WTC11 (cell line): ENCODE results near the gene NDOR1. TPM values are rescaled to one million over a fixed set of nuclear protein-coding genes. Genes with fewer than 3 reads are reported as not detected.

Source experiments
- ARID4B ChIP-seq: sonication (generic); formaldehyde crosslinking; IDR thresholded peaks from 2 replicates; pipeline ENCODE4 v1.8.0; 2023; ENCODE audit warnings: missing genetic modification reagents, mild to moderate bottlenecking, borderline replicate concordance
- ELF4 ChIP-seq: sonication (generic); formaldehyde crosslinking; IDR thresholded peaks from 2 replicates; pipeline ENCODE4 v1.8.1; 2022; ENCODE audit warnings: low read depth, mild to moderate bottlenecking, moderate library complexity, missing genetic modification reagents
- ETV6 ChIP-seq: sonication (generic); formaldehyde crosslinking; IDR thresholded peaks from 2 replicates; pipeline ENCODE4 v1.8.1; 2022; ENCODE audit warnings: mild to moderate bottlenecking, missing genetic modification reagents
- IRF1 ChIP-seq: sonication (generic); formaldehyde crosslinking; IDR thresholded peaks from 2 replicates; pipeline ENCODE4 v1.8.0; 2023; ENCODE audit warnings: missing genetic modification reagents
- MXD4 ChIP-seq: fragments of 250-450 bp; sonication (Bioruptor Pico); IDR thresholded peaks from 2 replicates; pipeline ENCODE4 v1.8.0; 2021; ENCODE audit warnings: mild to moderate bottlenecking, moderate library complexity, borderline replicate concordance
- NFATC4 ChIP-seq: fragments of 250-450 bp; sonication (Bioruptor Pico); IDR thresholded peaks from 2 replicates; pipeline ENCODE4 v1.9.0; 2021; ENCODE audit warnings: mild to moderate bottlenecking
- PRRX2 ChIP-seq: fragments of 250-450 bp; sonication (Bioruptor Pico); IDR thresholded peaks from 2 replicates; pipeline ENCODE4 v1.8.0; 2021; ENCODE audit warnings: mild to moderate bottlenecking
- RELA ChIP-seq: sonication (generic); formaldehyde crosslinking; IDR thresholded peaks from 2 replicates; pipeline ENCODE4 v1.8.1; 2022; ENCODE audit warnings: missing genetic modification reagents, mild to moderate bottlenecking, borderline replicate concordance
- SP1 ChIP-seq: sonication (generic); formaldehyde crosslinking; conservative IDR thresholded peaks from 2 replicates; pipeline ENCODE4 v1.8.1; 2022; ENCODE audit warnings: missing genetic modification reagents
- TCF7 ChIP-seq: sonication (generic); formaldehyde crosslinking; IDR thresholded peaks from 2 replicates; pipeline ENCODE4 v1.8.0; 2022; ENCODE audit warnings: mild to moderate bottlenecking, low read depth, missing genetic modification reagents, moderate library complexity
- ZBTB43 ChIP-seq: sonication (generic); formaldehyde crosslinking; IDR thresholded peaks from 2 replicates; pipeline ENCODE4 v1.8.1; 2023; ENCODE audit warnings: mild to moderate bottlenecking, missing genetic modification reagents
- ZNF138 ChIP-seq: sonication (generic); formaldehyde crosslinking; conservative IDR thresholded peaks from 2 replicates; pipeline ENCODE4 v1.8.1; 2022; ENCODE audit warnings: mild to moderate bottlenecking, moderate library complexity, missing genetic modification reagents
- ZNF416 ChIP-seq: fragments of 250-450 bp; sonication (Bioruptor Pico); IDR thresholded peaks from 2 replicates; pipeline ENCODE4 v1.9.0; 2021; ENCODE audit warnings: mild to moderate bottlenecking, inconsistent platforms
- ZNF425 ChIP-seq: fragments of 250-450 bp; sonication (Bioruptor Pico); conservative IDR thresholded peaks from 2 replicates; pipeline ENCODE4 v1.9.0; 2021; ENCODE audit warnings: mild to moderate bottlenecking
- ZNF671 ChIP-seq: fragments of 250-450 bp; sonication (Bioruptor Pico); IDR thresholded peaks from 2 replicates; pipeline ENCODE4 v1.8.0; 2021; ENCODE audit warnings: mild to moderate bottlenecking
- total RNA-seq: library from RNA; stranded (reverse); gene quantifications from 3 replicates; pipeline ENCODE4 v1.2.3, GENCODE V29; 2021
- TF ChIP-seq, protein P1 (sequence below): sonication (generic); formaldehyde crosslinking; IDR thresholded peaks from 2 replicates; pipeline ENCODE4 v1.8.0; 2023; ENCODE audit warnings: mild to moderate bottlenecking, missing genetic modification reagents
- TF ChIP-seq, protein P2 (sequence below): fragments of 250-450 bp; sonication (Bioruptor Pico); IDR thresholded peaks from 2 replicates; pipeline ENCODE4 v1.8.0; 2021; ENCODE audit warnings: mild to moderate bottlenecking
- TF ChIP-seq, protein P3 (sequence below): sonication (generic); formaldehyde crosslinking; IDR thresholded peaks from 2 replicates; pipeline ENCODE4 v1.8.1; 2023; ENCODE audit warnings: mild to moderate bottlenecking, missing genetic modification reagents, borderline replicate concordance

NDOR1 gene
- total RNA-seq, 1 experiment from 2014 or later = 49.0 TPM

DNA sequence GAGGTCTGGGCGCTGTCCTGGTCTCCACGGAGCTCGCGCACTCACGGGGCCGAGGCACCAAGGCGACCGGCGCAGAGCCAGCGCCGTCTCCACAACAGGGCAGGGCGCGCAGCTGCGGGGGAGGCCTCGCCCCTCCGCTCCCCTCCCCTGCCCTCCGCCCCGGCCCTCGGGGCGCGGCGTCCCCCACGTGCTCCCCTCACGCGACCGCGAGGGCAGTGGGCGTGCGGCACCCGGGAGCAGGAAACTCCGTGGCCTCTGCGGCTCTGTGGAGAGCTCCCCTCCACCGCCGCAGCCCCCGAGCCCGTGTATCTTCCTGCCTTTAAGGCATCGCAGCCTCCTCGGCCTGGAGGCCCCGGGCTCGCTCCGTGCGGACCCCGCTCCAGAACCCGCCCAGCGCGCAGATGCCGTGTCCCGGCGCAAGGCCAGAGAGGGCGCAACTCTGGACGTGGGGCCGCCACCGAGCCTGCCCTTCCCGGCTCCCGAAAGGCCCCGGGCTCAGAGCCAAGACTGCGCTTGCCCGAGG, 34.9 kb downstream of the NDOR1 start (continued):
- TF ChIP-seq, protein P1, sequence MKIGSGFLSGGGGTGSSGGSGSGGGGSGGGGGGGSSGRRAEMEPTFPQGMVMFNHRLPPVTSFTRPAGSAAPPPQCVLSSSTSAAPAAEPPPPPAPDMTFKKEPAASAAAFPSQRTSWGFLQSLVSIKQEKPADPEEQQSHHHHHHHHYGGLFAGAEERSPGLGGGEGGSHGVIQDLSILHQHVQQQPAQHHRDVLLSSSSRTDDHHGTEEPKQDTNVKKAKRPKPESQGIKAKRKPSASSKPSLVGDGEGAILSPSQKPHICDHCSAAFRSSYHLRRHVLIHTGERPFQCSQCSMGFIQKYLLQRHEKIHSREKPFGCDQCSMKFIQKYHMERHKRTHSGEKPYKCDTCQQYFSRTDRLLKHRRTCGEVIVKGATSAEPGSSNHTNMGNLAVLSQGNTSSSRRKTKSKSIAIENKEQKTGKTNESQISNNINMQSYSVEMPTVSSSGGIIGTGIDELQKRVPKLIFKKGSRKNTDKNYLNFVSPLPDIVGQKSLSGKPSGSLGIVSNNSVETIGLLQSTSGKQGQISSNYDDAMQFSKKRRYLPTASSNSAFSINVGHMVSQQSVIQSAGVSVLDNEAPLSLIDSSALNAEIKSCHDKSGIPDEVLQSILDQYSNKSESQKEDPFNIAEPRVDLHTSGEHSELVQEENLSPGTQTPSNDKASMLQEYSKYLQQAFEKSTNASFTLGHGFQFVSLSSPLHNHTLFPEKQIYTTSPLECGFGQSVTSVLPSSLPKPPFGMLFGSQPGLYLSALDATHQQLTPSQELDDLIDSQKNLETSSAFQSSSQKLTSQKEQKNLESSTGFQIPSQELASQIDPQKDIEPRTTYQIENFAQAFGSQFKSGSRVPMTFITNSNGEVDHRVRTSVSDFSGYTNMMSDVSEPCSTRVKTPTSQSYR (CRISPR knock-in tag) = no peak; the same call in 1 of the 2 replicates
- TF ChIP-seq ARID4B (CRISPR knock-in tag) = peak; percentile 76
- TF ChIP-seq, protein P2, sequence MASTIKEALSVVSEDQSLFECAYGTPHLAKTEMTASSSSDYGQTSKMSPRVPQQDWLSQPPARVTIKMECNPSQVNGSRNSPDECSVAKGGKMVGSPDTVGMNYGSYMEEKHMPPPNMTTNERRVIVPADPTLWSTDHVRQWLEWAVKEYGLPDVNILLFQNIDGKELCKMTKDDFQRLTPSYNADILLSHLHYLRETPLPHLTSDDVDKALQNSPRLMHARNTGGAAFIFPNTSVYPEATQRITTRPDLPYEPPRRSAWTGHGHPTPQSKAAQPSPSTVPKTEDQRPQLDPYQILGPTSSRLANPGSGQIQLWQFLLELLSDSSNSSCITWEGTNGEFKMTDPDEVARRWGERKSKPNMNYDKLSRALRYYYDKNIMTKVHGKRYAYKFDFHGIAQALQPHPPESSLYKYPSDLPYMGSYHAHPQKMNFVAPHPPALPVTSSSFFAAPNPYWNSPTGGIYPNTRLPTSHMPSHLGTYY (CRISPR knock-in tag) = no peak
- TF ChIP-seq ZNF138 (CRISPR knock-in tag) = no peak
- no peak for TF ChIP-seq TCF7 (CRISPR knock-in tag)
- TF ChIP-seq SP1 (CRISPR knock-in tag) = no peak
- TF ChIP-seq RELA (CRISPR knock-in tag) = peak; percentile 44; the same call in 1 of the 2 replicates
- no peak for TF ChIP-seq PRRX2 (CRISPR knock-in tag)
- 0 out of 2 replicates have a peak, but pooled peaks have one; percentile 52 for TF ChIP-seq IRF1 (CRISPR knock-in tag)
- 0 out of 2 replicates have a peak, but pooled peaks have one; percentile 22 for TF ChIP-seq ETV6
- TF ChIP-seq NFATC4 (CRISPR knock-in tag) = no peak
- no peak for TF ChIP-seq ZNF425 (CRISPR knock-in tag)
- TF ChIP-seq ZNF671 (CRISPR knock-in tag) = no peak
- no peak for TF ChIP-seq ELF4
- no peak for TF ChIP-seq ZNF416
- no peak for TF ChIP-seq MXD4 (CRISPR knock-in tag)
- TF ChIP-seq, protein P3, sequence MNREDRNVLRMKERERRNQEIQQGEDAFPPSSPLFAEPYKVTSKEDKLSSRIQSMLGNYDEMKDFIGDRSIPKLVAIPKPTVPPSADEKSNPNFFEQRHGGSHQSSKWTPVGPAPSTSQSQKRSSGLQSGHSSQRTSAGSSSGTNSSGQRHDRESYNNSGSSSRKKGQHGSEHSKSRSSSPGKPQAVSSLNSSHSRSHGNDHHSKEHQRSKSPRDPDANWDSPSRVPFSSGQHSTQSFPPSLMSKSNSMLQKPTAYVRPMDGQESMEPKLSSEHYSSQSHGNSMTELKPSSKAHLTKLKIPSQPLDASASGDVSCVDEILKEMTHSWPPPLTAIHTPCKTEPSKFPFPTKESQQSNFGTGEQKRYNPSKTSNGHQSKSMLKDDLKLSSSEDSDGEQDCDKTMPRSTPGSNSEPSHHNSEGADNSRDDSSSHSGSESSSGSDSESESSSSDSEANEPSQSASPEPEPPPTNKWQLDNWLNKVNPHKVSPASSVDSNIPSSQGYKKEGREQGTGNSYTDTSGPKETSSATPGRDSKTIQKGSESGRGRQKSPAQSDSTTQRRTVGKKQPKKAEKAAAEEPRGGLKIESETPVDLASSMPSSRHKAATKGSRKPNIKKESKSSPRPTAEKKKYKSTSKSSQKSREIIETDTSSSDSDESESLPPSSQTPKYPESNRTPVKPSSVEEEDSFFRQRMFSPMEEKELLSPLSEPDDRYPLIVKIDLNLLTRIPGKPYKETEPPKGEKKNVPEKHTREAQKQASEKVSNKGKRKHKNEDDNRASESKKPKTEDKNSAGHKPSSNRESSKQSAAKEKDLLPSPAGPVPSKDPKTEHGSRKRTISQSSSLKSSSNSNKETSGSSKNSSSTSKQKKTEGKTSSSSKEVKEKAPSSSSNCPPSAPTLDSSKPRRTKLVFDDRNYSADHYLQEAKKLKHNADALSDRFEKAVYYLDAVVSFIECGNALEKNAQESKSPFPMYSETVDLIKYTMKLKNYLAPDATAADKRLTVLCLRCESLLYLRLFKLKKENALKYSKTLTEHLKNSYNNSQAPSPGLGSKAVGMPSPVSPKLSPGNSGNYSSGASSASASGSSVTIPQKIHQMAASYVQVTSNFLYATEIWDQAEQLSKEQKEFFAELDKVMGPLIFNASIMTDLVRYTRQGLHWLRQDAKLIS (CRISPR knock-in tag) = no peak
- peak; percentile 80; the same call in 1 of the 2 replicates for TF ChIP-seq ZBTB43 (CRISPR knock-in tag)
